GM21360 (cell line): ENCODE results near the gene ZNF557.

Experiments
- ATAC-seq: cut with Tn5 transposase; IDR thresholded peaks from one replicate; pipeline ENCODE4 v1.9.1; 2021; ENCODE audit warnings: mild to moderate bottlenecking, moderate library complexity; ENCODE audit not compliant: unreplicated experiment

The ZNF557 gene

DNA sequence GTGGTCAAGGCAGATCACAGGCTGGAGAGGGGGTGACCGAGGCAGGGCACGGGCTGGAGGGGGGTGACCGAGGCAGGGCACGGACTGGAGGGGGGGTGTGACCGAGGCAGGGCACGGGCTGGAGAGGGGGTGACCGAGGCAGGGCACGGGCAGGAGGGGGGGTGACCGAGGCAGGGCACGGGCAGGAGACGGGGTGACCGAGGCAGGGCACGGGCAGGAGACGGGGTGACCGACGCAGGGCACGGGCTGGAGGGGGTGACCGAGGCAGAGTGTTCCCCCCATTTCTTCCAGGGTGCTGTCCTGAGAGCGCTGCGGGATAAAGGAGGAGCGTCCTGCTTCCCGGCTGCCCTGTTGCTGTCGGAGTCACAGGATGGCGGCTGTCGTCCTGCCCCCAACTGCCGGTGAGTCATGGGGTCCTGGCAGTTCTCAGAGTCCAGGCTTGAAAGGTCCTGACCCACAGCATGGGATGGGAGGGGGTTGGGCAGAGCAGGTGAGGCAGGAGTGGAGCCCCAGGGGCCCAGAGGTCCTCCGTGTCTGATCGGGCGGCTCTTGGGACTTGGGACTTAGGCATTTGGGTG is 5.3 kb downstream of the ZNF557 start:
- no peak for ATAC-seq

DNA sequence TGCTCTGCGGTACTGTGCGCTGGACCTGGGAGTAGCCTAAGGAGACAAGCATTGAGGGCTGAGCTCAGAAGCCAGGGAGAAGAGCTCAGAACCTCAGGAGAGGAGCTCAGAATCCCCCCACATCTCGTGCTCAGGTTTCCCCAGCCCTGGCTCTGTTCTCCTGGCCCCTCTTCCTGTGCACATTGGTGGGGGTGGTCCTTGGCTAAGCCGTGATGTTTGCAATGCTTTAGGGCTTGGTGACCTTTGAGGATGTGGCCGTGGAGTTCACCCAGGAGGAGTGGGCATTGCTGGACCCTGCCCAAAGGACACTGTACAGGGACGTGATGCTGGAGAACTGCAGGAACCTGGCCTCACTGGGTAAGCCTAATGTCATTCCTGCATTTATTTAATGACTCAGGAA is 6.6 kb downstream of the ZNF557 start:
- ATAC-seq, result no peak

DNA sequence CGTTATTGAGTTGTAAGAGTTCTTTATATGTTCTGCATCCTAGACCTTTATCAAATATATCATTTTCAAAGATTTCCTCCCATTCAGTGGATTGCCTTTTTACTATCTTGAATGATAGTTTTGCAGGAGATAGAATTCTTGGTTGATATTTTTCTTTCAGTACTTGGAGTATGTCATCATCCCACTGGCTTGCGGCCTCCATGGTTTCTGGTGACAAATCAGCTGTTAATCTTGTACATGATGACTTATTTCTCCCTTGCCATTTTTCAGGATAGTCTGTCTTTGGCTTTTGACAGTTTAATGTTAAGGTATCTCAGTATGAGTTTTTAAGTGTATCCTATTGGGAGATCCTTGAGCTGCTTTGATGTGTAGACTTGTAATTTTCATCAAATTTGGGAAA is 8.5 kb downstream of the ZNF557 start:
- ATAC-seq, result no peak

DNA sequence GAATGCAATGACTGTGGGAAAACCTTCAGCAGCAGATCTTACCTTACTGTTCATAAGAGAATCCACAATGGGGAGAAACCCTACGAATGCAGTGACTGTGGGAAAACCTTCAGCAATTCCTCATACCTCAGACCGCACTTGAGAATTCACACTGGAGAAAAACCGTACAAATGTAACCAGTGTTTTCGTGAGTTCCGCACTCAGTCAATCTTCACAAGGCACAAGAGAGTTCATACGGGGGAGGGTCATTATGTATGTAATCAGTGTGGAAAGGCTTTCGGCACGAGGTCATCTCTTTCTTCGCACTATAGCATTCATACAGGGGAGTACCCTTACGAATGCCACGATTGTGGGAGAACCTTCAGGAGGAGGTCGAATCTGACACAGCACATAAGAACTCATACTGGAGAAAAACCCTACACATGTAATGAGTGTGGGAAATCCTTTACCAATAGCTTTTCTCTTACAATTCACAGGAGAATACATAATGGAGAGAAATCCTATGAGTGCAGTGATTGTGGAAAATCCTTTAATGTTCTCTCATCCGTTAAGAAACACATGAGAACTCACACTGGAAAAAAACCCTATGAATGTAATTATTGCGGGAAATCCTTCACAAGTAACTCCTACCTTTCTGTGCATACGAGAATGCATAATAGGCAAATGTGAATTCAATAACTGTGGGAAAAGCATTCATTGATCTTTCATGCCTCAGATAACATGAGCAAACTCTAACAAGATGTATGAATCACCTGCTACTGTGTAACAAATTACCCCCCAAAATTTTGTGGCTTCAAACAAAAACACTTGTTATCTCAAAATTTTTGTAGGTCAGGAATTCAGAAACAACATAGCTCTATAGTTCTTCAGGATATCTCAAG is 13.8 kb downstream of the ZNF557 start:
- no peak for ATAC-seq

- ATAC-seq, result no peak
These were observed 19.5 kb downstream of the ZNF557 start for GRCh38 chr19:7088999-7089398.

GRCh38 chr19:7098096-7098495 is 28.6 kb downstream of the ZNF557 start:
- ATAC-seq, result no peak

GRCh38 chr19:7098701-7099596 is 29.4 kb downstream of the ZNF557 start:
- peak; percentile 75 for ATAC-seq

GRCh38 chr19:7099597-7099921 is 30.1 kb downstream of the ZNF557 start:
- no peak for ATAC-seq

- ATAC-seq, result no peak
These were observed 32.2 kb downstream of the ZNF557 start for GRCh38 chr19:7101498-7102253.

DNA sequence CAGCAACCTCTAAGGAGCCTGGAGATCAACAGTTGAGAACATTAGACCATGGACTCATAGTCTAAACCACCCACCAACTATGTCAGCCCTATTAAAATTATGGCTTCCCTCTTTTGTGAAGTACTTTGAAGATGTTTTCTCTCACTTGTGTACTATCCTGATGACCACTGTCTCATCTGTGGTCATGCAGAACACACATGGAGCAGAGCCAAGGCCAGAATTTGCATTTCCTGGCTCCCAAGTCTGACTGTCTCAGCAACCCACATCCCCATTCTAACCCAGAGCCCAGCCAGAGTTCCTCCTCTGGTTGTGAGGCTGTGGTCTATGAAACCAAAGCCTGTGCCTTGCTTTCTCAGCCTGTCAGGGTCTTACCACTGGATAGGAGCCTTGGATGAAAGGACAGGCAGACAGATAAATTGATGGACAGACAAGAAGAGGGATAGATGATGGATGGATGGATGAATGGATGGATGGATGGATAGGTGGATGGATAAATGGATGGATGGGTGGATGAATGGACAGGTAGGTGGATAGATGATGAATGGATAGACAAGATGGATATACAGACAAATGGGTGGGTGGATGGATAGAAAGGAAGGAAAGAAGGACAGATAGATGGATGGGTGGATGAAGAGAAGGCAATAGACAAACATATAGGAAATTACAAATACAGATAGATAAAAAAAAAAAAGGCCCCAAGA is 35.4 kb downstream of the ZNF557 start:
- ATAC-seq, result no peak

DNA sequence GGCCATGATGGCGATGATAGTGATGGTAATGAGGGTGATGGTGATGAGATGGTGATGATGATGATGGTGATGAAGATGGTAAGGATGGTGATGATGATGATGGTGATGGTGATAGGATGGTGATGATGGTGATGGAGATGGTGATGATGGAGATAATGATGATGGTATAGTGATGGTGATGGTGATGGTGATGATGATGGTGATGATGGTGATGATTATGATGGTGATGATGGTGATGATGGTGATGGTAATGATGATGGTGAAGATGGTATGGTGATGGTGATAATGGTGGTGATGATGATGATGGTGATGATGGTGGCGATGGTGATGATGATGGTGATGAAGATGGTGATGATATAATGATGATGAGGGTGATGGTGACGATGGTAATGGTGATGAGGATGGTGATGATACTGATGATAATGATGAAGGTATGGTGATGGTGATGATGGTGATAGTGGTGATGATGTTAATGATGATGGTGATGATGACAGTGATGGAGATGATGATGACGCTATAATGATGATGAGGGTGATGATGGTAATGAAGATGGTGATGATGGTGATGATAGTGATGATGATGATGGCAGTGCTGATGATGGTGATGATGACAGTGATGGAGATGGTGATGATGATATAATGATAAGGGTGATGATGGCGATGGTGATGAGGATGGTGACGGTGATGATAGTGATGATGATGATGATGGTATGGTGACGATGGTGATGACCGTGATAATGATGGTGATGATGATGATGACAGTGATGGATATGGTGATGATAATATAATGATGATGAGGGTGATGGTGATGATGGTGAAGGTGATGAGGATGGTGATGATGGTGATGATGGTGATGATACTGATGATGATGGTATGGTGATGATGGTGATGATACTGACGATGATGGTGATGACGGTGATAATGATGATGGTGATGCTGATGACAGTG is 37.5 kb downstream of the ZNF557 start:
- no peak for ATAC-seq

DNA sequence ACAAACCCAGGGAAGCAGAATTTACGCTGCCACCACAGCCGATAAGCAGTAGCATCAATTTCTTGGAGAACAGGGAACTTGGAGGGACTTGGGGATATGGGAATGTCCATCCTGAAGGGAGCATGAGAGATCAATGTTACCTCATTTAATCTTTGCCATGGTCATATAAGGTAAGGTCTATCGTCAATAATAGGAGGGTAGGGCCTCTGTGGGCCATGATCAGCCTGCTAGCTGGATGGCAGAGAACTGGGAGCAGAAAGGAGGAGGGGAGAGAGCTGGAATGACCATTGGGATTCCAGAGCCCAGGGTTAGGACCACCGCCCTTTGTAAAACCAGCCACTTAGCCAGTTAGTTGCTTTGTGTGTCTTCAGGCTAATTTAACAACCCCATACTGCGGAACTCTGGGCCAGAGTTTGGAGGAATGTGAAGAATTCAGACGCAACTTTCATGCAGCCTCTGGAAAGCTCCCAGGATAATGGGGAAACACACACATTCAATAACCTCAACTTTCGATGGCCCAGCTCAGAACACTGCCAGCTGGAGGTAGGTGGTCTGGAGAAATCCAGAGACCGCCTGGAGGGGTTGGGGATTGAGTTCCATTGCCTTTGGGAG is 40.3 kb downstream of the ZNF557 start:
- ATAC-seq, result no peak

GRCh38 chr19:7112675-7113074 is 43.2 kb downstream of the ZNF557 start:
- ATAC-seq, result no peak

DNA sequence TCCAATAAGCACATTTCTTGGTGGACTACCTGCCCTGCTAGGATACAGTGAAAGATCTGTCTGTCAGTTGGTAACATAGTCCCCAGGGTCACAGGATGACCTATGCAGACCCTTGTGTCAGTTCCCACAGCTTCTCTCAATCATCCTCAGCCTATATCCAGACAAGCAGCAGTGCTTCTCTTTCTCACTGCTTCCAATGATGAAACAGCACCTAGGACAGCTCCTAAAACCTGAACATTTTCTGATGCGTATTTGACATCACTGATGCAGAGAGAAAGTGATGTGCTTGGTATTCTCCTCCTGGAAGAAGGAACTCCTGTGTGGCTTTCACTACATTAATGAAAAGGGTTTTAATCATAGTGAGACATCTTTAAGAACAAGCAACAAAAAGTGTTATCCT is 43.7 kb downstream of the ZNF557 start:
- no peak for ATAC-seq

DNA sequence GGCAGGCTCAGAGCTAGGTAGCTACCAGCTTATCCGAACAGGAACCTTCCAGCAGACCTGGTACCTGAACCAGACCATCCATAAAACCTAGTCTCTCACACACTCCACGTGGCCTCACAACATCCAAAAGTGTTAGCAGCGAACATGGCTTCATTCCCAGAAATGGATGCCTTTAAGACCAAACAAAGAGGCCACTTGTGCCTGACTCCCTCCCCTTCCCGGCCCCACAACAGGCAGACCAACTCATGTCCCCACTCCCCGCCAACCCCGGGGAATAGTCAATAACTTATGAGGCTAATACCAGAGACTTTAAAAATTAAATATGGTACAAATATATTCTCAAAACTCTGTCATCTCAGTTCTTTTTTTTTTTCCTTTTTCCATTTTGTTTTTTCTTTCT is 46.2 kb downstream of the ZNF557 start:
- no peak for ATAC-seq

DNA sequence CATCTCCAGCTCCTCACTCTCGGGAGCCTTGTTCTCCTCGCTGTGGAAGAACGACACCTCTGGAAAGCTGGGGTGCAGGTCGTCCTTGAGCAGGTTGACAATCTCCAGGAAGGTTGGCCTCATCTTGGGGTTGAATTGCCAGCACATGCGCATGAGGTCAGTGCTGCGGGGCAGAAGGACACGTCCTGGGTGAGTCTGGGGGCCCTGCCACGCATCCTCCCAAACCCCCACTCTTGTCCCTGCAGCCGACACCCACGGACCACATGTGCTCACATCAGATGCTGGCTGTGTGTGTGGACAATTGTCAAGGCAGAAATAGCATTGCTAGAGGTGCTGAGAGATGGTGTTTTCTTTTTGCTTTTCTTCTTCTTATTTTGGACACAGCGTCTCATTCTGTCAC is 47.7 kb downstream of the ZNF557 start:
- no peak for ATAC-seq

GRCh38 chr19:7119582-7119981 is 50.1 kb downstream of the ZNF557 start:
- ATAC-seq, result no peak

- ATAC-seq, result no peak
These were observed 51.0 kb downstream of the ZNF557 start for GRCh38 chr19:7120499-7120898.

- no peak for ATAC-seq
These were observed 53.2 kb downstream of the ZNF557 start for GRCh38 chr19:7122701-7123100.
